ENCODE measurements around the gene ZSWIM8. TPM values are rescaled to one million over a fixed set of nuclear protein-coding genes. Genes with fewer than 3 reads are reported as not detected.
A peak's percentile ranks its signal among the peaks of the same experiment; 100 is the strongest.
"Not testable (repeated sequence)": the region's sequence is repeated elsewhere in the genome, so short reads cannot be mapped to it uniquely, and the experiment has no call there.

Gene ZSWIM8
- total RNA-seq, 2 experiments from 2014 or later = 93.4 to 95.2 TPM

DNA sequence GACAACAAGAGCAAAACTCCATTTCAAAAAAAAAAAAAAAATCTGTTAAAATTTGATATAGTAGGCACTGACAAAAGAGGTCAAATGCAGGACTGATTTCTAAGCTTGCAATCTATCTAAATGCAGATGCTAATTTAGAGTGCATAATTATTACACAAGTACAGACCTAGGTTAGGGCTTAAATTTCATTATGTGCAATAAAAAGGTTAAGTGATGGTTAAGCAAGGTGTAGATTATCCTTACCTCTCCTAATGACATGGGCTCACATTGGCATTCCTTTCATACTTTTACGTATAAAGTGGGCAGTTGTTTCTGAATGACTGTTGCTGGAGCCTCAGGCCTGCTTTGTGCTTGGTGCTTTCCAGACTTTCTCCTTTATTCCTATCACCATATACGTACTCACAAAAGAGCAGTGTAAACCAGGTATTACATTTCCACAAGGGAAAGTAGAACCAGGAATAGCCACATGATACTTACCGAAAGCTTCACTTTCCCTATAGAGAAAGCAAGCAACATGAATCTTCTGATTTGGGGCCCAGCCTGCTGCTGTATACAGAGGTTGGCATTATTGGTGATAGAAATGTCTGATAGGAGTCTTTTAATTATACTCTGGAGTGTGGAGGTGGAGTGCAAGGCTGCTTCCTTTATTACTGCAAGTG lies 5.7 kb upstream of the ZSWIM8 start:
- H3K27ac Mint-ChIP-seq = peak overlapping the region; percentile 17
- H3K36me3 Mint-ChIP-seq = peaks cover 25% of the 10 kb centered on the region
- H3K4me1 Mint-ChIP-seq = peaks cover 42% of the 10 kb centered on the region
- DNase-seq (no peak), ATAC-seq (ENCODE audit: low read depth) (no peak)
- POLR2A ChIA-PET = interaction anchor here (0.7 to 7.3 kb wide), 2 partner anchors 7 to 28 kb away, joined by 3 to 101 read pairs; a partner anchor contains a TSS
- H3K27me3 Mint-ChIP-seq = no peaks in the 10 kb centered on the region
- peak overlapping the region; percentile 21 for H3K4me3 Mint-ChIP-seq
- H3K9me3 Mint-ChIP-seq = no peaks in the 10 kb centered on the region

DNA sequence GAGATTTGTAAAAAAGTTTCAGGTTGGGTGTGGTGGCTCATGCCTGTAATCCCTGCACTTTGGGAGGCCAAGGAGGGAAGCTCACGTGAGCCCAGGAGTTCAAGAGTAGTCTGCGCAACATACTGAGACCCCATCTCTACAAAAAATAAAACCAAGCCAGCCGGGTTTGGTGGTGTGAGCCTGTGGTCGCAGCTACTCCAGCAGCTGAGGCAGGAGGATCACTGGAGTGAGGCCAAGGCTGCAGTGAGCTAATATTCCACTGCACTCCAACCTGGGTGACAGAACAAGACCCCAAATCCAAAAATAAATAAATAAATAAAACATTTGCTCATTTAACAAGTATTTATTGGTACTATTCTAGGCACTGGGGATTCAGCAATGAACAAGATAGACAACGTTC lies 5.1 kb upstream of the ZSWIM8 start:
- Mint-ChIP-seq H3K4me1 (peaks cover 42% of the 10 kb centered on the region), H3K27ac (peak overlapping the region; percentile 99), H3K9me3 (no peaks in the 10 kb centered on the region), H3K4me3 (peak overlapping the region; percentile 98), H3K36me3 (peaks cover 20% of the 10 kb centered on the region), H3K27me3 (no peaks in the 10 kb centered on the region)
- no peak for DNase-seq
- no peak for ATAC-seq (ENCODE audit: low read depth)
- POLR2A ChIA-PET = interaction anchor here (1.6 to 7.3 kb wide), 3 partner anchors 8 to 533 kb away, joined by 5 to 101 read pairs (median 16); partner anchors contain the start of gene DNAJC9

DNA sequence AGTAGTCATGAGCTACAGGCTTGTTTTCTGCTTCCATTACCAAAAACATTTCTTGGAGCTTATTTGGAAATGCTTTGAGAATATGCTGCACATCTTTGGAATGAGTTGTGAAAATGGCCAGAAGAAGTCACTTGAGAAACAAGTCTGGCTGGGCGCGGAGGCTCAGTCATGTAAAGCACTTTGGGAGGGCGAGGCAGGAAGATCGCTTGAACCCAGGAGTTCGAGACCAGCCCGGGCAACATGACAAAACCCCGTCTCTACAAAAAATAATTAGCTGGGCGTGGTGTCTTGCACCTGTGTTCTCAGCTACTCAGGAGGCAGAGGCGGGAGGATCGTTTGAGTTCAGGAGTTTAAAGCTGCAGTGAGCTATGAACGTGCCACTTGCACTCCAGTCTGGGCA lies 4.4 kb upstream of the ZSWIM8 start:
- Mint-ChIP-seq H3K9me3 (no peaks in the 10 kb centered on the region), H3K27me3 (no peaks in the 10 kb centered on the region), H3K36me3 (peaks cover 14% of the 10 kb centered on the region), H3K27ac (peak overlapping the region; percentile 99), H3K4me1 (peaks cover 36% of the 10 kb centered on the region), H3K4me3 (peak overlapping the region; percentile 98)
- ATAC-seq (ENCODE audit: low read depth) (no peak), DNase-seq (no peak)
- POLR2A ChIA-PET = interaction anchor here (0.9 to 7.3 kb wide), 10 partner anchors 9 to 685 kb away, joined by 3 to 101 read pairs (median 5); partner anchors contain the start of genes DNAJC9 and SEC24C

DNA sequence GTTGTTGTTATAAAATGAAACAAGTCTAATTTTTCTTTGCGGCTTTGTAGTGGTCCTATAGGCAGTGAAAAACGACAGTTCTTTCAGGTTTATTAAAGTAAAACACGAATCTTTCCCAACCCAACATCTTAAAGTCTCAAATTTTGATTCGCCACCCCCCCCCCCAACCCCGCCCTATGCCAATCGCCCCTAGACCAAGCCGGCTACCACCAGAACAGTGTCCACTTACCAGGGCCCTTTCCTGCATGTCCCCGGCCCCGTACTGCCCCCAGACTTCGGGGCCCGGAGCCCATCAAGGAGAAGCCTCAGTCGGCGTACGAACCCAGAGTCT lies 3.9 kb upstream of the ZSWIM8 start:
- Mint-ChIP-seq H3K4me1 (peaks cover 40% of the 10 kb centered on the region), H3K9me3 (no peaks in the 10 kb centered on the region), H3K27ac (peak overlapping the region; percentile 99), H3K27me3 (no peaks in the 10 kb centered on the region), H3K36me3 (peaks cover 16% of the 10 kb centered on the region), H3K4me3 (peak overlapping the region; percentile 98)
- POLR2A ChIA-PET = interaction anchor here (0.7 to 7.3 kb wide), 15 partner anchors 9 to 686 kb away, joined by 3 to 101 read pairs (median 5); partner anchors contain the start of genes DNAJC9, PPP3CB and SEC24C
- DNase-seq (no peak), ATAC-seq (ENCODE audit: low read depth) (no peak)

DNA sequence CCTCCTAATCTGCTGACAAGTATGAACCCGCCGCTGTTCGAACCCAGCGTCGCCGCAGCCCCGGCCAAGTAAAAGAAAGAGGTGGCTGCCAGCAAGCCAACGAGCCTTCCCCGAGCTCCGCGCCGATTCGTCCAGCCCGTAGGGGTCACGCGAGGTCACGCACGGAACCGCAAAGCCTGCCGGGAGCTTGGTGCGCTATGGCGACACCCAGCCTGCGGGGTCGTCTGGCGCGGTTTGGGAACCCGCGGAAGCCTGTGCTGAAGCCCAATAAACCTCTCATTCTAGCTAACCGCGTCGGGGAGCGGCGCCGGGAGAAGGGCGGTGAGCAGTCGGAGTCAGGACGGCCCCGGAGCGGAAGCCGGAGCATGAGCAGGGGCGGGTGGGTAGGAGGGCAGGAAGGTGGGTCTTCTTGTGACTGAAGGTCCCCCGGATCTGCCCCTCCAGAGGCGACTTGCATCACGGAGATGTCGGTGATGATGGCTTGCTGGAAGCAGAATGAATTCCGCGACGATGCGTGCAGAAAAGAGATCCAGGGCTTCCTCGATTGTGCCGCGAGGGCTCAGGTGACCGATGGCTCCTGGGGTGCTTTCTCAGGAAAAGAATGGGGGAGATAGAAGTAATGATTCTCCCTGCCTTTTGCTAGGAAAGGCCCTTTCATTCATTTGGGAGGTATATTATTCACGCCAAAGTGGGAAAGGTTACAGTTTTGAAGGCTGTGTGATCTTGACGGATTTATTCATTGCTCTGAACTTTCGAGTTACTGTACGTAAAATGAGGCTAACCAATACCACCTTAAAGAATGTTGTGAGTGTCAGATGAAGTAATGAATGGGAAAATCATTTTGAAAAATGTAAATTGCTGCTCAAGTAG lies 3.3 kb upstream of the ZSWIM8 start, which contains the start of gene CHCHD1:
Gene CHCHD1, plus strand, starts transcription at position 170 of the 870 bp plus-strand sequence. Its CDS starts 28 bp downstream, at position 198.
- peak; percentile 61 for ATAC-seq (ENCODE audit: low read depth)
- H3K9me3 Mint-ChIP-seq = no peaks in the 10 kb centered on the region
- H3K36me3 Mint-ChIP-seq = peaks cover 11% of the 10 kb centered on the region
- POLR2A ChIA-PET = interaction anchor here (0.7 to 7.3 kb wide), 15 partner anchors 10 to 687 kb away, joined by 3 to 101 read pairs (median 5); partner anchors contain the start of genes DNAJC9, PPP3CB and SEC24C
- peak; percentile 95 for DNase-seq
- peak within 1 kb of the TSS; percentile 98 for H3K4me3 Mint-ChIP-seq
- no peaks in the 10 kb centered on the region for H3K27me3 Mint-ChIP-seq
- peak within 1 kb of the TSS; percentile 99 for H3K27ac Mint-ChIP-seq
- H3K4me1 Mint-ChIP-seq = peaks cover 40% of the 10 kb centered on the region

DNA sequence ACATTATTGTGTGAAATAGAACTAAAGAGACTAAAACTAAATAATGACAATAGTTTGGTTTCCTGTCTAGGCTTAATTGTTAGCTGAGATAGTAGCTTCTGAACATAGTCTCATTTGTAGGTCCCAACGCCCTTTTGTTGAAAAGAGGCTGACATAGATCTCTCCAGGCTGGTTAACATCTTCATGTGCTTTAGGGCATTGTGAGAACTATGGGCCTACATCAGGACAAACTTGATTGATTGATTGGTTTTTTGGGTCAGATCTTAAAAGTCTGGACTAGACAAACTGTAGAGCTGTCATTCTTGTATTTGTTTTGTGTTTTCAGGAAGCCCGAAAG lies 2.7 kb upstream of the ZSWIM8 start:
- Mint-ChIP-seq H3K4me1 (peaks cover 41% of the 10 kb centered on the region), H3K27ac (peak overlapping the region; percentile 99), H3K36me3 (peaks cover 7% of the 10 kb centered on the region), H3K27me3 (no peaks in the 10 kb centered on the region), H3K9me3 (no peaks in the 10 kb centered on the region), H3K4me3 (peak overlapping the region; percentile 98)
- DNase-seq = no peak
- POLR2A ChIA-PET = interaction anchor here (0.6 to 7.3 kb wide), 5 partner anchors 10 to 287 kb away, joined by 3 to 101 read pairs (median 7); partner anchors contain the start of gene SEC24C
- no peak for ATAC-seq (ENCODE audit: low read depth)

DNA sequence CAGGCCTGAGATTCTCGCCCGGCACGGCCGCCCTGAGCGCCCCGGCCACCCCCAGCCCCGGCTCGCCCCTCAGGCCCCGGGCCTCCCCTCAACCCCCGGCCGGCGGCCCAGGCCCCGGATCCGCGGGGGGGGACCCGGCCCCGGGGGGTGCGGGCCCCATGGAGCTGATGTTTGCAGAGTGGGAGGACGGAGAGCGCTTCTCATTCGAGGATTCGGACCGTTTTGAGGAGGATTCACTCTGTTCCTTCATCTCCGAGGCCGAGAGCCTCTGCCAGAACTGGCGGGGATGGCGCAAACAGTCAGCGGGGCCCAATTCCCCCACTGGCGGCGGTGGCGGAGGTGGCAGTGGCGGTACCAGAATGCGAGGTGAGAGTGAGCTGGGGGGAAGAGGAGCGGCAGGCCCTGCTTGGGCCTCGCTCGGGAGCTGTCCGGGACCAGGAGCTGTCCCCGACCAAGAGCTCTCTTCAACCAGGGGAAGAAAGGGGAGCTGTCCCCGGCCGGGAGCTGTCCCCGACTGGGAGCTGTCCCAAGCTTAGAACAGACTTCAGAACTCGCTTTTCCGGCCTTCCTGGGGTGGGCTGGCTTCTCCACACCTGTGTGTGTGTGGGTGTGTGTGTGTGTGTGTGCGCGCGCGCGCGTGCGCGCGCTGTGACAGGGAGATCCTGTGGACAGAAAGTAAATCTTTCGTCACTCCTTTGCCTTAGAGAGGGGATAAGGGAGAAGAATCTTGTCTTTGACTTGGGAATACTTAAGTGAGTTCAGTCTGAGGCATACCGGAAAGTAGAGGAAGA lies 510 bp downstream of the ZSWIM8 start:
- peak overlapping the region; percentile 92 for H3K27ac Mint-ChIP-seq
- H3K36me3 Mint-ChIP-seq = peaks cover 4% of the 10 kb centered on the region
- H3K9me3 Mint-ChIP-seq = no peaks in the 10 kb centered on the region

DNA sequence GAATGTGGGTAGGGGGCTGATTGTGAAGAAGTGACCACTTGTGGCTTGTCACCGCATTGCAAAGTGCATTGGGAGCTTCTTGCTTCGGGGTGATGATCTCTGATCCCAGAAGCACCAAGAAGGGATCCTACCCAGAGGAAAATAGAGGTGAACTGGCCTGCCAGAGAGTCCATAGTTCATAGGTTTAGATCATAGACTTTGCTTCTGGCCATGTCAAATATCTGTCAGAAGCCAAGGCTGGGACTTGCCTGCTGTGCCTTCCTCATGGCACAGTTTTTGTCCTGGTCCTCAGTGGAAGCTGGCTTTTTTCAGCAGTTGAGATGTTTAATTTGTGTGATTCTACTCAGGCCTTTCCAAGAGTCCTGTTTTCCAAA lies 1.1 kb downstream of the ZSWIM8 start:
- no peaks in the 10 kb centered on the region for H3K9me3 Mint-ChIP-seq
- peak overlapping the region; percentile 95 for H3K4me3 Mint-ChIP-seq
- H3K27ac Mint-ChIP-seq = peak overlapping the region; percentile 90
- H3K36me3 Mint-ChIP-seq = peaks cover 6% of the 10 kb centered on the region
- POLR2A ChIA-PET = interaction anchor here (1.0 to 7.3 kb wide), 6 partner anchors 10 to 27 kb away, joined by 3 to 101 read pairs (median 12); a partner anchor contains a TSS
- no peak for ATAC-seq (ENCODE audit: low read depth)
- peaks cover 29% of the 10 kb centered on the region for H3K4me1 Mint-ChIP-seq
- no peak for DNase-seq
- H3K27me3 Mint-ChIP-seq = no peaks in the 10 kb centered on the region

More for the DNA sequence above, 510 bp downstream of the ZSWIM8 start:
- Mint-ChIP-seq H3K4me1 (peaks cover 32% of the 10 kb centered on the region), H3K4me3 (peak overlapping the region; percentile 95), H3K27me3 (no peaks in the 10 kb centered on the region)
- POLR2A ChIA-PET = interaction anchor here (0.6 to 7.3 kb wide), 7 partner anchors 11 to 626 kb away, joined by 3 to 101 read pairs (median 5); a partner anchor contains a TSS
- peak; percentile 6 for ATAC-seq (ENCODE audit: low read depth)
- peak; percentile 71 for DNase-seq

DNA sequence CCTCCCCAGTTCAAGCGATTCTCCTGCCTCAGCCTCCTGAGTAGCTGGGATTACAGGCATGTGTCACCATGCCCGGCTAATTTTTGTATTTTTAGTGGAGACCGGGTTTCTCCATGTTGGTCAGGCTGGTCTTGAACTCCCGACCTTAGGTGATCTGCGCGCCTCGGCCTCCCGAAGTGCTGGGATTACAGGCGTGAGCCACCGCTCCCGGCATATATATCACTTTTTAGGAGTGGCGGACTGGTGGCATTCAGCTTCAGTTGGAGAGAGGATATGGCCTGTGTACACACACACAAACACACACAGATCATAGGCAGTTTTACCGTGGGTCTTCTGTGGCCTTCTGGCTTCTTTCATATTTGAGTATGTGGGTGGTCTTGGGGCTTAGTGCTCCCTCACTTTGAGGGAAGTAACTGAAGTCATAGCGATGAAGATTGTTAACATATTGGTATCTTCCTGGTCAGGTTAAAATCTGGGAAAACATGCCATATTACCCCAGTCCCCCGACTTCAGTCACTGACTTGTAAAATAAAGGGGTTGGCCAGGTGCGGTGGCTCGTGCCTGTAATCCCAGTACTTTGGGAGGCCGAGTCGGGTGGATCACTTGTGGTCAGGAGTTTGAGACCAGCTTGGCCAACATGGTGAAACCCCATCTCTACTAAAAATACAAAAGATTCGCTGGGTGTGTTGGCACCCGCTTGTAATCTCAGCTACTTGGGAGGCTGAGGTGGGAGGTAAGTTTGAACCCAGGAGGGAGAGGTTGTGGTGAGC lies 1.8 kb downstream of the ZSWIM8 start:
- not testable (repeated sequence) for H3K36me3 Mint-ChIP-seq; ATAC-seq (ENCODE audit: low read depth); H3K9me3 Mint-ChIP-seq; H3K27me3 Mint-ChIP-seq; DNase-seq
- Mint-ChIP-seq H3K4me3 (peak overlapping the region; percentile 39), H3K27ac (peak overlapping the region; percentile 30), H3K4me1 (peaks cover 29% of the 10 kb centered on the region)
- POLR2A ChIA-PET = interaction anchor here (1.6 to 7.3 kb wide), 4 partner anchors 10 to 23 kb away, joined by 5 to 101 read pairs (median 22); a partner anchor contains a TSS

DNA sequence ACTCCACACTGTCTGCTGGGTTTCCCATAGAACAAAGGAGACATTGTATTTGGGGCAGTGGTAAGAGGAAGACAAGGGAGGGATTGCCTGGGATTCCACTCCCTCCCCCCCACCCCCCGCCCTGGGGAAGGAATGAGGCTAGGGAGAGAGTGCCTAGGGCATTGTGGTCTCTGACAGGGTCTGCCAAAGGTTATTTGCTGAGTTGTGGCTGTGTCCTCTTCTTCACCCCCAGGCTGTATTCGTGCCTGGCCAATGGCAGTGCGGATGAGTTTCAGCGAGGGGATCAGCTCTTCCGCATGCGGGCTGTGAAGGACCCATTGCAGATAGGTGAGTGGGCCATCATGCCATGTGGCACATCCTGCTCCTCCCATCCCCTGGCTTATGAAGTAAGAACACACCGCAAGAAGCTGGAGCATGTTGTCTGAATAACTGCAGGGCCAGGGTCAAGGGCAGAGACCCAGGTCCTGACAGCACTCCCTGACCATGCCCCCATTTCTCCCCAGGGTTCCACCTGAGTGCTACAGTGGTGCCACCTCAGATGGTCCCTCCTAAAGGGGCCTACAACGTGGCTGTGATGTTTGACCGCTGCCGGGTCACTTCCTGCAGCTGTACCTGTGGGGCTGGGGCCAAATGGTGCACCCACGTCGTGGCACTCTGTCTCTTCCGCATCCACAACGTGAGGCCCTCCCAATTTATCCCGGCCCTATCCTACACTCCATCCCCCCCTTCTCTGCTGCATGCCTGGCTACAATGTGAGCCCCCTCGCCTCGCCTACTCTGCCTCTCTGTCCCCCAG lies 3.7 kb downstream of the ZSWIM8 start:
- Mint-ChIP-seq H3K4me1 (peaks cover 21% of the 10 kb centered on the region), H3K27ac (no peak overlapping the region), H3K27me3 (no peaks in the 10 kb centered on the region), H3K4me3 (no peak overlapping the region), H3K36me3 (peaks cover 10% of the 10 kb centered on the region), H3K9me3 (no peaks in the 10 kb centered on the region)
- ATAC-seq (ENCODE audit: low read depth) (no peak), DNase-seq (no peak)
- POLR2A ChIA-PET = interaction anchor here (1.6 kb wide), 1 partner anchor 21 kb away, joined by 5 read pairs; no protein-coding TSS in a partner anchor

DNA sequence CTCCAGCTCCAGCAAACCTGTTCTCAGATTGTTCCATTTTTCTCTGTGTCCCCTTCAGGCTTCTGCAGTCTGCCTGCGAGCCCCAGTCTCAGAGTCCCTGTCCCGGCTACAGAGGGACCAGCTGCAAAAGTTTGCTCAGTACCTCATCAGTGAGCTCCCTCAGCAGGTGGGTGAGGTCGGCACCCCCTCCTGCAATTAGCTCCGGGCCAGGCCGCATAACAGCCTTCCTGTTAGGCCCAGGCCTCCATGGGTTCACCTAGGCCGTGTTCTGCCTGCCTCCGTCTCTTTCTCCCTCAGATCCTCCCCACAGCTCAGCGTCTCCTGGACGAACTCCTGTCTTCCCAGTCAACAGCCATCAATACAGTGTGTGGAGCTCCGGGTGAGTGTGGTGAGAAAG lies 4.3 kb downstream of the ZSWIM8 start:
- DNase-seq (no peak), ATAC-seq (ENCODE audit: low read depth) (no peak)
- Mint-ChIP-seq H3K36me3 (peaks cover 12% of the 10 kb centered on the region), H3K4me1 (peaks cover 21% of the 10 kb centered on the region), H3K4me3 (no peak overlapping the region), H3K27me3 (no peaks in the 10 kb centered on the region), H3K27ac (no peak overlapping the region), H3K9me3 (no peaks in the 10 kb centered on the region)
- POLR2A ChIA-PET = no interaction called here
